B cell (primary cell): ENCODE results near the gene ZNF326.

ENCODE experiments used
- CTCF ChIP-seq: fragments of 200-600 bp; IDR thresholded peaks from one replicate; pipeline ENCODE4 v1.8.0; 2022; ENCODE audit warnings: antibody characterized with exemption, mild to moderate bottlenecking
- EZH2 ChIP-seq: IDR thresholded peaks from 2 replicates; pipeline ENCODE4 v1.6.1; 2012; ENCODE audit warnings: borderline replicate concordance, low read depth, mild to moderate bottlenecking, moderate library complexity, low read length; ENCODE audit not compliant: insufficient read depth, poor library complexity, severe bottlenecking

- no peak for TF ChIP-seq CTCF
- TF ChIP-seq EZH2 = no peak
Measured at GRCh38 chr1:89950703-89951102, 44.2 kb upstream of the ZNF326 start.
